NK-92 (cell line): ENCODE measurements around the gene DEPP1.

Source experiments
- DNase-seq: peaks from one replicate; lab custom pipeline; 2025; ENCODE audit not compliant: unreplicated experiment; lab: John Stamatoyannopoulos, UW

Gene DEPP1

DNA sequence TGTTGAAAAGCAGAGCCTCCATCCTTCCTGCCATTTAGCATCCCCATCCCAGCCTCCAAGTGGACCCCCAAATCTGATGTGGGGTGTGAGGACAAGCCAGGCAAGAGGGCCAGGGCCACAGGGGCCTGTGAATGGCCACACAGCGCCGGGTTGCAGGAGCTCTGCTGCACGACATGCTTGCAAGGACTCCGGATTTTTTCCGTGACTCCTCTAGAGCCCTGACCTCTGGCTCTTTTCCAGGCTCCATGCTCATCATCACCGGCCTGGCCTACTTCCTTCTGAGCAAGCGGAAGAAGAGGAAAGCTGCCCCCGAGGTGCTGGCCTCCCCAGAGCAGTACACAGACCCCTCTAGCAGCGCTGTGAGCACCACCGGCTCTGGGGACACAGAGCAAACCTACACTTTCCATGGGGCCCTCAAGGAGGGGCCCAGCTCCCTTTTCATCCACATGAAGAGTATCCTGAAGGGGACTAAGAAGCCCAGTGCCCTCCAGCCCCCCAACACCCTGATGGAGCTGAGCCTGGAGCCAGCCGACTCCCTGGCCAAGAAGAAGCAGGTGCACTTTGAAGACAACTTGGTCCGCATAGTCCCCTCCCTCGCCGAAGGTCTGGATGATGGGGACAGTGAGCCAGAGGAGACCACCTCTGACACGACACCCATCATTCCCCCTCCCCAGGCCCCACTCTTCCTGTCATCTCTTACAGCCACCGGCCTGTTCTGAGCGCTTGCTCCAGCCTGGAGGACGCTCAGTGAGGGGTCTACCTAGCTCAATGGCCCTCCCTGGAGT lies 44.0 kb downstream of the DEPP1 start:
- no peak for DNase-seq

DNA sequence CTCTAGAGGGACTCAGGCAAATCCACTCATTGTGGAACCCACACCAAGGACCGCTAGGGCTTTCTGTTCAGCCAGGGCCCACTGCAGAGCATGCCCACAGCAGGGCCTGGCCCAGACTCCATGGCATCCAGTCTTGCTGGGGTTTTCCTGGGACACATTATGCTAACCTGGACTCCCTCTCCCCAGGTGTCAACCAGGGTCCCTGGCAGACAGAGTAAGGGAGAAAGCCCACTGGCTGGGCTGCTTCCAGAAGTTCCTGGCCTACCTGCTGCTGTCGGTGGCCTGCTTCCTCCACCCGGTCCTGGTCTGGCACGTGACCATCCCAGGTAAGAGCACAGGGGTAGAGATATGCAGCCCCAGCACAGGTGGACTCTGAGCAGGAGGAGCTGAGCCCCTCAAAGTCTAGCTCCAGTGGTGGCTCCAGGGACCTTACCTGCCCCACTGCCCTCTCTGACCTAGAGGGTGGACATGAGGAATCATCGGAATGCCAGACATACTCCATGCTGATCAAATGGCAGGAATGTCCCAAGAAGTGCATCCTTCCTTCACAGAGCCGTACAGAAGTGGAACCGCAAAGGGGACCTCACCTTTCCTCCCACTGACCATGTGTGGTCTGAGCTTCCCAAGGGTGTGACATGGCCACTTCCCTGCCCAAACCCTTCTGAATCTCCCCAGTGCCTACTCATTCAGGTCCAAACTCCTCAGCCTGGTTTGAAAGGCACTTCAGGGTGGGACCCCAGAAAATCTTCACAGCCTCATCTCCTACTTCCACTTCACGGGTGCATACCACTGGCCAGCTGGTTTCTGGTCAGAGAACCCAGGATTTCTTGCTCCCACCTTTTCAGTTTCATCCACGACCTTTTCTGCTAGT lies 44.9 kb downstream of the DEPP1 start:
- DNase-seq, result no peak

DNA sequence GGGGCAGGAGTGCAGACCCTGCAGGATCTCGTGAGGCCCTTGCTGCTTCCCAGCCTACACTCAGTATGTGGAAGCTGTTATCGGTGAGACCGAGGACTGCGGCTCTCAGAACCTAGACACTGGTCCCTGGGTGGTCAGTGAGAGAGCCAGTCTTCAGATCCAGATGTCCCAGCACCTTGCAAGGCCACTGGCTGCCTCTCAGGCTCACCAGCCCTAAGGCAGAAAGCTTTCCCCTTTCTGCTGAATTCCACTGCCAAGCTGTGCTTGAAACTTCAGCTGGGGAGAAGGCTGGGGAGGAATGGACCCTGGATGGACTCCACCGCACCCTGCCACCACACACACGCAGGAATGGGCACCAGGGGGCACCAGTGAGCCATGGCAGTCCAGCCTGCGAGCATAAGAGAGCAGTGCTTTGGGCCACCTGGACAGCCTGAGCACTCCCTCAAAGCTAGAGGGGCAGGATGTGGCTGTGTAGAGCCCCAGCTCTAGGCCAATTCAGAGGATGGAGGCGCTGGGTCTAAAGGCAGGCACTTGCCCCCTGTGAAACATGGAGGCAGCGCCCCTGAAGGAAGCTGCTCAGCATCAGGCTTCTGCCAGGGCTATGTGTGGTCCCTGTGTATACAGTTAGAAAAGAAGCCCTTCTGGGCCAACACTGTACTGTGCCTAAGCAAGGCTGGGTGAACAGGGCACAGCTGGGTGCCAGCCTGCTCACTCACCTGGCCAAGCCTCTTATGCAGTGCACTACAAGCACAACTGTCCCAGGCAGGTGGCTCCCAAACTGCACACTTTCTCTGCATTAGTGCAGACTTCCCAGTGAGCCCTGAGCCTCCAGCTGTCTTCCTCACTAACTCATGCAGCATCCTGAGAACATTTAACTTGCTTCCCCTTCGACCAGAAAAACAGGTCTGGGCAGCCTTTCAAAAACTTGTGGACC lies 45.8 kb downstream of the DEPP1 start:
- DNase-seq, result peak; percentile 16

DNA sequence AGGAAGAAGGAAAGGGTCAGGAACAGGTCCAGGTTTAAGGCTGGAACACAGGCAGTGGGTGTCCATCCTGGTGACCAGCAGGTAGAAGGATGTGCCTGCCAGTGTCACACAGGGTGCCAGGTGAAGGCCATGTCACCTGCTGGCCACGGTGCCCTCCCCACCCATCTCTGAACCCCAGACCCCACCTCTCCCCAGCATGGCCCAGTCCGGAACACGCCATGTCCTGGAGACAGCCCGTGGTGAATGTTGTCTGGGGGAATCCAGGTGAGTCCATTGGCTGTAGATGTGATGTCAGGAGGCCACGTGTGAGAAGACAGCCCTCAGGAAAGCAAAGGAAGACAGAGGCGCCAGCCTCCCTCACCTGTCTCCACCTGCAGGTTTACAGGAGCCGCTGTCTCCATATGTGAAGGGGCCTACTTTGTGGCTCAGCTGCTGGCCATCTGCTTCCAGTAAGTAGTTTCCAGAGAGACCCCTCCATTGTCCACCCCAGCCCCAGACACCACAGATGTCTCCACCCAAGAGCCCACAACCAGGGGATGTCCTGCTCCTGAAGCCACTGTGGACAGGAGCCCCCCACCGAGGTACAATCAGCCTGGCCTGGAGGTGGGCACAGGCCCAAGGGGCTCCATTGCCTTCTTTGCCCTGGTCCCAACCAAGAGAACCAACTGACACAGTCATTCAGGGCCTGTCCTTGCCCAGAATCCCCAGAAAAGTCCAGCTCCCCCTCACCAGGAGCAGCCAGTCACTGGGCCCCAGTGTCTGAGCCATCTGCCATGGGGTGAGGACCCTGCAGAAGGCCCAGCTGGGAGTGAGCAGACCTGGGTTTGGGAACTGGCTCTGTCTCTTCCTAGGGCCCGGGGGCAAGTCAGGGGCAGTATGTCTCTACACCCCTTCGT lies 46.7 kb downstream of the DEPP1 start:
- no peak for DNase-seq

DNA sequence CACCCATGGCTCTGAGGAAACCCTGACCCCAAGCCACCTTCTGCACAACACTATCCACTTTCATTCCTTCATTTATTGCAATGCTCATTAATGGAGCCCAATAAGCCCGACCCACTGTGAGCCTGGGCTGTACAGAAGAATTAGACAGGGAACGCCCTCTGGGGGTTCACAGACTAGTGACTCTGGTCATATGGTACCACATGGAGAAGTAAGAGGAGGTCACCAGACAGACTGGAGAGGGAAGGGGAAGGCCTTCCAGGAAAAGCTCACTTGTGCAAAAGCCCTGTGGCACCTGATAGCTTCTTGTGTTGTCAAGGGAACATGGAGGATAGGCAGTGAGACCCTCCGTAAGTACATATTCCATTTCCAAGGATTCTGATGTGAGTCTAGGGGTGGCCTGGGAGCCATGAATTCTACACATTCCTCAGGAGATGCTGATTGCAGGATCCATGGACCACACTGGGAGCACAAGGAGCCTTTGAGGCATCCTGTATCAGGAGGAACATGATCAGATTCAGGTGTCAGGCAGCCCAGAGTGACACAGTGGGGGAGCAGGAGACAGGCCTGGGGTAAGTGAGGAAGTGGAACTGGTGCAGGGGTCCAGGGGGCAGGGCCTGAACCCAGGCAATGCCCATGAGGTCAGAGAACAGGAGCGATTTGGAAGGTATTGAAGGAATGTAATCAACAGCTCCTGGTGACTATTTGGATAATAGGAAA lies 47.5 kb downstream of the DEPP1 start:
- DNase-seq, result no peak

DNA sequence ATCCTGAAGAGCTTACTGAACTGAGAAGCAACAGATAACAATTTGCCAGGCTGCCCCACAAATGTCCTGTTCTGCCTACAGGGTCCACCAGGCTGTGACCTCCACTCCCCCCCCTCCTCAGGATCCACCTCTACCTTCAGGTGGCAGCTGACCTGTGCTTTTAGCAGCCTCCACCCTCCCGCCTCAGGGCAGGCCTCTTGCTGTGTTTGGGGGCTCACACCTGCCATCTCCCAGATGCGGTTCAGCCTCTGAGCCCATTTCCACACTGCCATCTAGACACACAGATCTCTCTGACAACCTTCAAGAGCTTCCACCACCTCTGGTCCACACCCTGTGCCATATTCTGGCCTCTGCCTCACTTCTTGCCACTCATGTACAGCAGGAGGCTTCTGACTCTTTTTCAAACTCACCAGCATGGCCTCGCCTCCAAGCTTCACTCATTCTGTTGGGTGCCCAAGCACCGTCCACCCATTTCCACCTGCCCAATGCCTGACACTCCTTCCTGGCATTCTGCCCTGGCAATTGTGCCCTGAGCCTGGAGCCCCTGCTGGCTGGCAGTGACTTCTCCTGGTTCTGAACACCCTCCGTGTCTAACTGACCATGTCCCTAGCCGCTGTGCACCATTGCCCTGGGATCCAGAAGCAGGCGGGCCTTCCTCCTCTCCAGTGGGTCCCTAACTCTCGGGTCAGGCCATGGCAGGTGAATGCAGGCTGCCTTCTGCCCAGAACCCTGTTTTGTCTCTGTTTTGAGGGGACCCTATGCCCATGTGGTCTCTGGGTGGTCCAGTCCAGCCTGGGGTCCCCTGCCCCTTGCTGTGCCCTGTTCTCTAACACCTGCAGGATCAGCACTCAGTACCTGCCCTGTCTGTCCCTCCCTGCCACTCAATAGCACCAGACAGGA lies 49.0 kb downstream of the DEPP1 start:
- no peak for DNase-seq

DNA sequence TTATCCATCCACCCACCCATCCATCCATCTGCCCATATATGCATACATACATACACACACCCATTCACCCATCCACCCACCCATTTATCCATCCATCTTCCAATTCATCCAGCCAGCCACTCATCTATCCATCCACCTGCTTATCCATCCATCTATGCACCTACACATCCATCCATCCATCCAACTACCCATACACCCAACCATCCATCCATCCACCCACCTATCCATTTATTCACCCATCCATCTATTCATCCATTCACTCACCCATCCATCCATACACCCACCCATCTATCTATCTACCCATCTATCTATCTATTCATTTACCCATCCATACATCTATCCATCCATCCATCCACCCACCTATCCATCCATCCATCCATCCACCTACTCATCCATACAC lies 50.1 kb downstream of the DEPP1 start:
- no peak for DNase-seq

DNA sequence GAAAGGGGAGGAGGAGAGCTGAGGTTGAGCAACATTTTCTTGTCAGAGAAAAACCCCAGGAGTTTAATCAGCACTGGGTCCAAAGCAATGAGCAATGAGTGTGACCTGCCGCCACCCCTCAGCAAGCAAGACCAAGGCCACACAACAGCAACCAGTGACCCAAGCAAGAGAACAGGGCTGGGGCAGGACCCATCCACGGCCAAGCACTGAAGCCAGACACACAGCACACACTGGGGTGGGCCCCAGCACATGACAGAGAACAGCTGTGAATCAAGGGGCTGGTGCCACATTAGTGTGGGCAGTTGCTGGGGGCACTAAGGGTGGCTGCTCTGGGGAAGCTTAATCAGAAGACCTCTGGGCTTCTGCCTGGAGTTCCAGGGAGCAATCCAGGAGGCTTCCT lies 51.3 kb downstream of the DEPP1 start:
- no peak for DNase-seq

DNA sequence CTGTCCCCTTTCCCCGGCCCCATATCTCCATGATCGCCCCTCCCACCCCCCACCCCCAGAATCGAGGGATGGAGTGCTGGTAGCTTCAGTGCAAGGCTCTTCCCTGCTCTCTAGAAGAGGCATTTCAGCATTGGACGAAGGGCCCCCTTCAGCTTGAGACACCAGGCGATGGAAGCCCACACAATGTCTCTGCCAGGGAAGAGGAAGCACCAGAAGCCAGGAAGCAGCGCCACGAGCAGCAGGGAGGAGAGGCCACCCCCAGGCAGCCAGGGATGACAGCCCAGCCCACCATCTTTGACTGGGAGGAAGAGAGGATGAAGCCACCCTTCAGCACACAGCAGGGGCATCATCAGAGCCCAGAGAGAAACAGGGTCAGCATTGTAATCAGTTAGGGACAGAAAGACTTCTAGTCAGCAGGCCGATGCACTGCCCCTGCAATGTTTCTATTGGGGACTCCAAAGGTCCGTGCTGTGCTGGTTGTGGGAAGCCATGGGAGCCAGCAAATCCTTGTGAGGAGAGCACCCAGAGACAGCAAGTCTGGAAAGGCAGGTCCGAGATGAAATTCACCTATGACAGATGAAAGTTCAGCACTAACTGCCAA lies 51.8 kb downstream of the DEPP1 start:
- DNase-seq, result no peak
